Mesendoderm (in vitro differentiated cells): ENCODE data around the gene APBB2.

Source experiments
- DNase-seq: peaks from one replicate; pipeline ENCODE4 v3.0.0; 2013
- H2AK5ac ChIP-seq: 2 replicates; pipeline ENCODE4 v1.6.1; 2013; ENCODE audit warnings: low read length, inconsistent platforms
- H2BK120ac ChIP-seq: 2 replicates; pipeline ENCODE4 v1.6.1; 2013; ENCODE audit warnings: low read depth, mild to moderate bottlenecking, low read length, moderate library complexity, mixed read lengths
- H2BK15ac ChIP-seq: replicated peaks from 2 replicates; pipeline ENCODE4 v1.6.1; 2013; ENCODE audit warnings: low read depth, mild to moderate bottlenecking, moderate library complexity
- H2BK5ac ChIP-seq: 2 replicates; pipeline ENCODE4 v1.6.1; 2013; ENCODE audit warnings: low read length, inconsistent platforms
- H3K18ac ChIP-seq: 2 replicates; pipeline ENCODE4 v1.6.1; 2013; ENCODE audit warnings: mild to moderate bottlenecking, low read length, mixed read lengths
- H3K23ac ChIP-seq: one replicate; pipeline ENCODE4 v1.6.1; 2013; ENCODE audit warnings: low read length
- H3K27ac ChIP-seq: 2 replicates; pipeline ENCODE4 v1.5.1; 2013; ENCODE audit warnings: low read depth, mild to moderate bottlenecking, inconsistent platforms, low read length, moderate library complexity
- H3K27me3 ChIP-seq: 2 replicates; pipeline ENCODE4 v1.6.1; 2013; ENCODE audit warnings: low read length, control low read depth, mild to moderate bottlenecking, inconsistent platforms; ENCODE audit not compliant: insufficient read depth, poor library complexity
- H3K36me3 ChIP-seq: 2 replicates; pipeline ENCODE4 v1.6.1; 2013; ENCODE audit warnings: low read length, inconsistent platforms; ENCODE audit not compliant: control insufficient read depth, insufficient read depth
- H3K4ac ChIP-seq: one replicate; pipeline ENCODE4 v1.6.1; 2013; ENCODE audit warnings: low read depth, mild to moderate bottlenecking, low read length, moderate library complexity
- H3K4me1 ChIP-seq: 2 replicates; pipeline ENCODE4 v1.6.1; 2013; ENCODE audit warnings: low read depth, low read length, inconsistent platforms; ENCODE audit not compliant: control insufficient read depth
- H3K4me2 ChIP-seq: 2 replicates; pipeline ENCODE4 v1.6.1; 2013; ENCODE audit warnings: low read length
- H3K4me3 ChIP-seq: 2 replicates; pipeline ENCODE4 v1.5.1; 2013; ENCODE audit warnings: mild to moderate bottlenecking, low read length
- H3K56ac ChIP-seq: one replicate; pipeline ENCODE4 v1.6.1; 2013; ENCODE audit warnings: low read length
- H3K79me1 ChIP-seq: 2 replicates; pipeline ENCODE4 v1.6.1; 2013; ENCODE audit warnings: low read length, inconsistent platforms
- H3K79me2 ChIP-seq: 2 replicates; pipeline ENCODE4 v1.6.1; 2013; ENCODE audit warnings: mild to moderate bottlenecking, low read length; ENCODE audit not compliant: control insufficient read depth, insufficient read depth
- H3K9ac ChIP-seq: 2 replicates; pipeline ENCODE4 v1.6.1; 2013; ENCODE audit warnings: low read length, inconsistent platforms
- H4K5ac ChIP-seq: one replicate; pipeline ENCODE4 v1.6.1; 2013; ENCODE audit warnings: low read length
- H4K8ac ChIP-seq: one replicate; pipeline ENCODE4 v1.6.1; 2013; ENCODE audit warnings: low read depth, mild to moderate bottlenecking, control low read depth, low read length, moderate library complexity
- WGBS: extraction: QIAGEN DNeasy Blood & Tissue Kit; methylation state at CpG from one replicate; pipeline ENCODE4 v1.1.7; 2013; ENCODE audit warnings: low lambda C conversion rate, missing lambda C conversion rate; ENCODE audit not compliant: insufficient coverage; ENCODE audit errors: extremely low coverage; 5-methylcytosine and 5-hydroxymethylcytosine counted together

Gene APBB2

DNA sequence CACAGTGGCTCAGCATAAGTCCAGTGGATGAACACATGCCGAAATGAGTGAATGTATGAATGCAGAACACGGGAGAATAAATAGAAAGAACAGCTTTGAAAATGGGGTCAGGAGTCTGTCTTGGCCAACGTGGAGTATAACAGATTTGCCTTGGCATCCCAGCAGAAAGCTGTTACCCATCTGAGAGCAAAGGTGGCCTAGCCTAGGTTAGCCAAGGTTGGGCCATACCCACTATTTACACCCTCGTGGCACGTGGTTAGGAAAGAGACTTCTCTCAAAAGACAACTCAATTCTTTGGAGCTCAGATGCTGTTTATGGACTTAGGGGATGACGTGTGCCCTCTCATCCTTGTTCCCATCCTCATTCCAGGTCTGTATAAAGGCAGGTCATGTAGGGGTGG is 337.3 kb downstream of the APBB2 start:
- Histone ChIP-seq H3K4me3 (no peak overlapping the region), H3K56ac (no peak overlapping the region), H3K9ac (no peak overlapping the region), H2BK5ac (no peak overlapping the region), H3K4me1 (peaks cover 8% of the 10 kb centered on the region), H3K79me1 (no peaks in the 10 kb centered on the region), H2AK5ac (no peak overlapping the region), H3K27ac (no peak overlapping the region), H3K4ac (no peak overlapping the region), H3K18ac (no peak overlapping the region), H4K5ac (no peak overlapping the region), H4K8ac (no peak overlapping the region), H2BK120ac (no peak overlapping the region), H3K36me3 (no peaks in the 10 kb centered on the region), H3K79me2 (no peaks in the 10 kb centered on the region), H2BK15ac (no peak overlapping the region), H3K23ac (no peak overlapping the region), H3K4me2 (no peak overlapping the region), H3K27me3 (no peaks in the 10 kb centered on the region)
- DNase-seq: no peak
- no CpG with 5 or more reads among the region's 6 CpGs for WGBS

DNA sequence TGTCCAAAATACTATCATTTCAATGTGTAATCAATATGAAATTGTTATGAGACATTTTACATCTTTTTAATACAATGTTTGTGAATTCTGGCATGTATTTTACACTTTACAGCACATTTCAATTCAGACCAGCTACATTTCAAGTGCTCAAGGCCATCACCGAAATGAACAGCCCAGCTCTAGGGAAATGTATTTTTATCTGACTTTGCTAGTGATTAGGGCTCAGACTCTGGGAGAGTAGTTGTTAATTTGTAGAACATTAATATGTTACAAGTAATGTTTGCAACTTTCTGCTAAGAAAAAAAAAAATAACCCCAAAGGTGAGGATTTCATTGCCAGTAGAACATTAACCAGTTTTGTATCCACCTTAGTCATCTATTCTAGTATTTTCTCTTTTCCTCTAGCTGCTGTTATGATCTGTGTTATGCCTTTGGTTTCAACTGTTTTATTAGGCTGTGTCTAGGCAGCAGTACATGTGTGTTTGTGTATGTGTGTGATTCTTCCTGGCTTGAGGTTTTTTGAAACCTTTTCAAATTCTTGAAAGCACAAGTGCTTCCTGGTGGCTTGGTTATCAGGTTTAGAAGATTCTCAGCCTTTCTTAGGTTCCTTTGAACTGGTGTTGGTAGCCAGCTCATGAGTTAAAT is 338.7 kb downstream of the APBB2 start:
- Histone ChIP-seq H2BK15ac (no peak overlapping the region), H3K9ac (no peak overlapping the region), H3K36me3 (no peaks in the 10 kb centered on the region), H2BK120ac (no peak overlapping the region), H4K8ac (no peak overlapping the region), H3K23ac (no peak overlapping the region), H3K27ac (no peak overlapping the region), H3K4me3 (no peak overlapping the region), H3K79me1 (no peaks in the 10 kb centered on the region), H3K56ac (no peak overlapping the region), H3K27me3 (no peaks in the 10 kb centered on the region), H3K4me2 (no peak overlapping the region), H3K4ac (no peak overlapping the region), H3K79me2 (no peaks in the 10 kb centered on the region), H4K5ac (no peak overlapping the region), H3K18ac (no peak overlapping the region), H2AK5ac (no peak overlapping the region), H3K4me1 (peaks cover 8% of the 10 kb centered on the region), H2BK5ac (no peak overlapping the region)
- WGBS: no CpG with 5 or more reads among the region's 1 CpG
- no peak for DNase-seq

DNA sequence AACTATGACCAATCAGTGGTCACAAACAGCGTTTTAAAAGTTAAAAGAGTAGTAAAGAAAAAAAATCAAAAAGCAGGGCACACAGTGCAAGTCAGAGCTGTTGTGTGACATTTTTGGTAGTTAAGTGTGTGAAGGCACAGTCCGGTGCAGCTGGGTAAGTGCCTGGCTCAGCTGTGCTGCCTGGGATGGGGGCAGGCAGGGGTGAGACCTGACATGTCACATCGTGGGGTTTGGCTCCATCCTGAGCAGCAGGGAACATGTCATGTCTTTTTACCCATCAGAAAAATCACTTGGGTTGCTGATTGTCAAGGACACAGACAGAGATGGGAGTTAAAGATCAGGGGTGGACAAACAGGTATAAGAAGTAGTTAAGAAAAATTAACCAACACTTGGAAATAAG is 339.4 kb downstream of the APBB2 start:
- Histone ChIP-seq H3K27me3 (no peaks in the 10 kb centered on the region), H3K79me2 (no peaks in the 10 kb centered on the region), H3K36me3 (no peaks in the 10 kb centered on the region), H2BK120ac (no peak overlapping the region), H3K27ac (no peak overlapping the region), H2AK5ac (no peak overlapping the region), H3K23ac (no peak overlapping the region), H3K4ac (no peak overlapping the region), H3K56ac (no peak overlapping the region), H2BK15ac (no peak overlapping the region), H3K18ac (no peak overlapping the region), H3K9ac (no peak overlapping the region), H3K4me2 (no peak overlapping the region), H3K4me1 (peaks cover 8% of the 10 kb centered on the region), H2BK5ac (no peak overlapping the region), H4K5ac (no peak overlapping the region), H4K8ac (no peak overlapping the region), H3K79me1 (no peaks in the 10 kb centered on the region), H3K4me3 (no peak overlapping the region)
- DNase-seq: no peak
- WGBS: no CpG with 5 or more reads among the region's 3 CpGs

GRCh38 chr4:40874331-40874730 is 340.0 kb downstream of the APBB2 start:
- Histone ChIP-seq H3K18ac (no peak overlapping the region), H2BK5ac (no peak overlapping the region), H3K79me2 (no peaks in the 10 kb centered on the region), H3K79me1 (no peaks in the 10 kb centered on the region), H3K4me1 (peaks cover 8% of the 10 kb centered on the region), H2BK120ac (no peak overlapping the region), H3K27me3 (no peaks in the 10 kb centered on the region), H4K5ac (no peak overlapping the region), H2AK5ac (no peak overlapping the region), H3K4ac (no peak overlapping the region), H3K4me2 (no peak overlapping the region), H3K9ac (no peak overlapping the region), H2BK15ac (no peak overlapping the region), H3K23ac (no peak overlapping the region), H3K4me3 (no peak overlapping the region), H3K56ac (no peak overlapping the region), H3K36me3 (no peaks in the 10 kb centered on the region), H3K27ac (no peak overlapping the region), H4K8ac (no peak overlapping the region)
- no CpG with 5 or more reads among the region's 7 CpGs for WGBS
- DNase-seq: peak; percentile 72

GRCh38 chr4:40871695-40872250 is 342.6 kb downstream of the APBB2 start:
- Histone ChIP-seq H3K4ac (no peak overlapping the region), H3K23ac (no peak overlapping the region), H3K56ac (no peak overlapping the region), H3K9ac (no peak overlapping the region), H3K79me1 (no peaks in the 10 kb centered on the region), H2AK5ac (no peak overlapping the region), H2BK120ac (no peak overlapping the region), H3K79me2 (no peaks in the 10 kb centered on the region), H3K27me3 (no peaks in the 10 kb centered on the region), H4K8ac (no peak overlapping the region), H3K4me3 (no peak overlapping the region), H3K36me3 (no peaks in the 10 kb centered on the region), H3K4me2 (no peak overlapping the region), H2BK5ac (no peak overlapping the region), H3K4me1 (peaks cover 7% of the 10 kb centered on the region), H3K18ac (no peak overlapping the region), H4K5ac (no peak overlapping the region), H2BK15ac (no peak overlapping the region), H3K27ac (no peak overlapping the region)
- DNase-seq: no peak
- no CpG with 5 or more reads among the region's 7 CpGs for WGBS

DNA sequence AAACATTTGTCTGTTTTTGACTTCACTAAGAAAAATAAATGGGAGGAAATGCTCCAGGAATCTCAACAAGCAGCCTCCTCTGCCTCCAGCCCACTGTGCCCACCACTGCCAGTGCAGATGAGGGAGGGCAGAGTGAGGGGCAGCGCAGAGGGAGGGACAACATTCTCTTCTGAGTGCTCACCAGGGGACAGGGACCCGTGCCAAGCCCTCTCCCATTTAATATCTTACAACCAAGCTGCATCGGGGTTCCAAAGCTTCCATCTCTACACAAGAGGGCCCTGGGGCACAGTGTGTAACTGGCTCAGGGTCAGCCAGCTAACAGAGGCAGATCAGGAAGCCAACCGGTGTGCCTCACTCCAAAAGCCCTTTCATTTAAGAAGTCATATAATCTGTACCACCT is 344.2 kb downstream of the APBB2 start:
- Histone ChIP-seq H4K8ac (no peak overlapping the region), H3K23ac (no peak overlapping the region), H3K9ac (no peak overlapping the region), H3K4ac (no peak overlapping the region), H3K18ac (no peak overlapping the region), H4K5ac (no peak overlapping the region), H3K79me2 (no peaks in the 10 kb centered on the region), H2BK120ac (no peak overlapping the region), H3K4me1 (peaks cover 6% of the 10 kb centered on the region), H3K4me3 (no peak overlapping the region), H2AK5ac (no peak overlapping the region), H3K79me1 (no peaks in the 10 kb centered on the region), H3K27me3 (no peaks in the 10 kb centered on the region), H3K4me2 (no peak overlapping the region), H3K56ac (no peak overlapping the region), H3K27ac (no peak overlapping the region), H3K36me3 (no peaks in the 10 kb centered on the region), H2BK5ac (no peak overlapping the region), H2BK15ac (no peak overlapping the region)
- no peak for DNase-seq
- WGBS: no CpG with 5 or more reads among the region's 4 CpGs
